Heart left ventricle (tissue), 16 donors: ENCODE results near the gene ARFIP2. TPM values are rescaled to one million over a fixed set of nuclear protein-coding genes. Genes with fewer than 3 reads are reported as not detected.
A peak's percentile ranks its signal among the peaks of the same experiment; 100 is the strongest.

ENCODE experiments used
- ATAC-seq, 4 donors: fragments of 200-7000 bp; cut with Tn5 transposase; one replicate each; pipeline ENCODE4 v1.9.1; 2020 to 2022; ENCODE audit warnings: moderate library complexity in 4 of 4, mild to moderate bottlenecking in 3 of 4, moderate number of reproducible peaks in 1 of 4
- DNase-seq, 5 donors: peaks; one replicate each; pipeline ENCODE4 v3.0.0-alpha.2; 2020
- H3K27ac ChIP-seq, 12 donors: fragments of 200-600 bp; sonication (generic) in 4 of 12; one replicate each; pipeline versions ENCODE4 v1.5.0 to v1.8.0; 2016 to 2022; ENCODE audit warnings: mild to moderate bottlenecking in 2 of 12
- H3K27me3 ChIP-seq, 9 donors: fragments of 200-600 bp; sonication (generic) in 2 of 9; one replicate each; pipeline versions ENCODE4 v1.5.1 to v1.8.0; 2016 to 2022; ENCODE audit warnings: mild to moderate bottlenecking in 3 of 9
- H3K36me3 ChIP-seq, 9 donors: fragments of 200-600 bp; sonication (generic) in 2 of 9; one replicate each; pipeline versions ENCODE4 v1.5.0 to v1.8.0; 2018 to 2022; ENCODE audit warnings: mild to moderate bottlenecking in 2 of 9
- H3K4me1 ChIP-seq, 12 donors: fragments of 200-600 bp; sonication (generic) in 4 of 12; one replicate each; pipeline versions ENCODE4 v1.5.0 to v1.8.0; 2016 to 2022; ENCODE audit warnings: mild to moderate bottlenecking in 3 of 12
- H3K4me3 ChIP-seq, 12 donors: fragments of 200-600 bp; sonication (generic) in 4 of 12; one replicate each; pipeline versions ENCODE4 v1.5.0 to v1.8.0; 2017 to 2022; ENCODE audit warnings: mild to moderate bottlenecking in 9 of 12, moderate library complexity in 4 of 12
- H3K9me3 ChIP-seq, 12 donors: fragments of 200-600 bp; sonication (generic) in 4 of 12; one replicate each; pipeline versions ENCODE4 v1.5.0 to v1.8.0; 2016 to 2022; ENCODE audit warnings: mild to moderate bottlenecking in 1 of 12
- POLR2A ChIP-seq, 2 donors: fragments of 450-650 bp; IDR thresholded peaks; one replicate each; pipeline ENCODE4 v1.6.1; 2017; ENCODE audit warnings: antibody characterized with exemption in 2 of 2, mild to moderate bottlenecking in 2 of 2, moderate library complexity in 2 of 2
- WGBS, 4 donors: extraction: QIAGEN DNeasy Blood & Tissue Kit in 2 of 4; methylation state at CpG; one replicate each; pipeline versions ENCODE4 v1.1.5 to v1.1.7; 2013 to 2018; 5-methylcytosine and 5-hydroxymethylcytosine counted together
- intact Hi-C, 10 donors: fragments of 100-400 bp; cut with DNase I; formaldehyde crosslinking; loops; one replicate each; pipeline versions ENCODE4 v1.11.1 to v1.14.2; 2022
- polyA plus RNA-seq, 2 donors: library from polyadenylated mRNA; stranded (reverse); fragments of 200-250 nt; gene quantifications; one replicate each; pipeline ENCODE4 v1.2.3, GENCODE V29; 2013
- total RNA-seq, 9 donors: library from RNA; depleted of rRNA in 2 of 9; stranded (reverse); fragments of >200 nt in 2 of 9; fragmentation: NEBNext Ultra II Directional in 3 of 9; extraction: Animal tissue kit (Norgen Biotek cat#: 25700) in 3 of 9; gene quantifications; one replicate each; pipeline versions ENCODE4 v1.1.0 to v1.2.4, GENCODE V29; 2016 to 2023
- TF ChIP-seq, protein P1 (sequence below), 12 donors: fragments of 200-600 bp; sonication (generic) in 4 of 12; IDR thresholded peaks; one replicate each; pipeline versions ENCODE4 v1.5.0 to v1.8.0; 2018 to 2022; ENCODE audit warnings: antibody characterized with exemption in 12 of 12, mild to moderate bottlenecking in 5 of 12
- donor health status: ischemic (EF 13 %, LVEDD 7.1; RV severe dilation, severe dysfunction).
- donor health status: healthy with polysubstance abuse.
- donor health status: DM: no; HTN: yes; CAD: no.
- donor health status: DM: no; HTN: no; CAD: no.
- donor health status: ischemic (EF 25% LVEDD 6.9; RV normal size, moderate dysfunction).
- donor health status: ischemic (EF 25% LVEDD 5.7; RV mildly dilated, moderate dysfunction).
- donor health status: healthy.
- donor health status: DM: yes; HTN: yes; CAD: no.
- donor health status: ischemic (EF 35%, LVEDD 5.7; RV mildly dilated, moderate dysfunction).
- donor health status: nonischemic (EF 11% LVEDD 7.7; RV severe dilation, severe dysfunction).
- donor health status: DM: yes; HTN: yes; CAD: no.
- donor health status: PGD.
- donor health status: ischemic (EF 29% LVEDD 5.4; RV normal size, mild dysfunction).
- donor health status: nonischemic (EF 23%, LVEDD 6.1; RV moderate dilation, normal function).

The ARFIP2 gene
- total and polyA plus RNA-seq, 11 donors, result 10.7 to 36.7 (median 18.9) TPM

DNA sequence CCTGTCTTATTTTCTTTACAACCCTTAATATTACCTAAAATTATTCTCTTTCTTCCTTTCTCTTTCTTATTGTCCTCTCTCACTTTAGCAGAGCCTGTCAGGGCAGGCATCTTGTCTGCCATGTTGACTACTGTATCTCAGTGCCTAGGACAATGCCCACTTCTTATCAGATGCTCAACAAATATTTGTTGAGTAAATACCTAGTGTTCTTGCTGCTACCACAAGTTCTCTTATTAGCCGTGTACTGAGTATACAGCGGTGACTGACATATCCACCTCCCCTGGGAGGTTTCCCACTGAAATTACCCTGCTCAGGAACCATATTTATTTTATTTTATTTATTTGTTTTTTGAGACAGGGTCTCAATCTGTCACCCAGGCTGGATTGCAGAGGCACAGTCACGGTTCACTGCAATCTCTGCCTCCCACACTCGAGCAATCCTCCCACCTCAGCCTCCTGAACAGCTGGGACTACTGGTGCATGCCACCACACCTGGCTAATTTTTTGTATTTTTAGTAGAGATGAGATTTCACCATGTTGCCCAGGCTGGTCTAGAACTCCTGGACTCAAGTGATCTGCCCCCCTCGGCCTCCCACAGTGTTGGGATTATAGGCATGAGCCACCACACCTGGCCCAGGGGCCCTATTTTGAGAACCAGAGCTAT, 47.0 kb downstream of the ARFIP2 start:
- H3K36me3 ChIP-seq, result no peaks in the 10 kb centered on the region
- no peak for TF ChIP-seq POLR2A (IDR thresholded peaks at IDR 0.05)
- TF ChIP-seq, protein P1, sequence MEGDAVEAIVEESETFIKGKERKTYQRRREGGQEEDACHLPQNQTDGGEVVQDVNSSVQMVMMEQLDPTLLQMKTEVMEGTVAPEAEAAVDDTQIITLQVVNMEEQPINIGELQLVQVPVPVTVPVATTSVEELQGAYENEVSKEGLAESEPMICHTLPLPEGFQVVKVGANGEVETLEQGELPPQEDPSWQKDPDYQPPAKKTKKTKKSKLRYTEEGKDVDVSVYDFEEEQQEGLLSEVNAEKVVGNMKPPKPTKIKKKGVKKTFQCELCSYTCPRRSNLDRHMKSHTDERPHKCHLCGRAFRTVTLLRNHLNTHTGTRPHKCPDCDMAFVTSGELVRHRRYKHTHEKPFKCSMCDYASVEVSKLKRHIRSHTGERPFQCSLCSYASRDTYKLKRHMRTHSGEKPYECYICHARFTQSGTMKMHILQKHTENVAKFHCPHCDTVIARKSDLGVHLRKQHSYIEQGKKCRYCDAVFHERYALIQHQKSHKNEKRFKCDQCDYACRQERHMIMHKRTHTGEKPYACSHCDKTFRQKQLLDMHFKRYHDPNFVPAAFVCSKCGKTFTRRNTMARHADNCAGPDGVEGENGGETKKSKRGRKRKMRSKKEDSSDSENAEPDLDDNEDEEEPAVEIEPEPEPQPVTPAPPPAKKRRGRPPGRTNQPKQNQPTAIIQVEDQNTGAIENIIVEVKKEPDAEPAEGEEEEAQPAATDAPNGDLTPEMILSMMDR (IDR thresholded peaks at IDR 0.05), result no peak
- intact Hi-C loops, result loop anchor here in 2 of 10 donors (10.0 kb wide), 1 partner anchor 71 kb away; no protein-coding TSS in a partner anchor
- H3K27ac ChIP-seq, result no peak overlapping the region
- no peaks in the 10 kb centered on the region for H3K27me3 ChIP-seq
- peaks cover 0 to 14% (median 0%) of the 10 kb centered on the region in 12 donors for H3K4me1 ChIP-seq
- ATAC-seq (no peak), DNase-seq (no peak)
- H3K9me3 ChIP-seq, result no peaks in the 10 kb centered on the region
- no peak overlapping the region for H3K4me3 ChIP-seq
- WGBS, 4 donors, result 74 to 81% (median 80%) methylated on average over 5 of the region's 5 CpGs

DNA sequence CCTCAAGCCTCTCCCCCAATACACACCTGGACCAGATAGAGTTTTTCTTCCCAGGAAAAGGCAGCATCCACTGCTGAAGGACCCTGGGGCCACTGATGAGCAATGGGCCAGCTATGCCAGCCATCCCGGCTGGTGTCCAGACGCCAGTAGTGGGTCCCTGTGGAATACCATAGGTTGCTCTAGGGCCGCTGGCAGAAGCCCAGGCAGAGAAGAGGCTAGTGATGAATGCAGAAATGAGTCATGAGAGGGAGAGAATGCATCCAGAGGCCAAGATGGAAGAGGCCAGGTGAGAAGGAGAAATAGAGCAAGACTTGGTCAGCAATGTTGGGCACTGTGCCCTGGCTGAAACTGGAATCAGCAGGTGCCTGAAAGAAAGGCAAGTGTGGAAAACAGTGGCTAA, 49.3 kb downstream of the ARFIP2 start:
- Histone ChIP-seq H3K4me1 (no peaks in the 10 kb centered on the region), H3K27ac (no peak overlapping the region), H3K27me3 (no peaks in the 10 kb centered on the region), H3K36me3 (no peaks in the 10 kb centered on the region), H3K9me3 (no peaks in the 10 kb centered on the region), H3K4me3 (no peak overlapping the region)
- WGBS, 4 donors, result 82 to 93% (median 91%) methylated on average over 3 of the region's 3 CpGs
- peak in 1 of 4 donors; percentile 16 for ATAC-seq
- intact Hi-C loops, result loop anchor here in 2 of 10 donors (10.0 kb wide), 1 partner anchor 73 kb away; no protein-coding TSS in a partner anchor
- TF ChIP-seq, protein P1 (IDR thresholded peaks at IDR 0.05), result no peak
- no peak for TF ChIP-seq POLR2A (IDR thresholded peaks at IDR 0.05)
- no peak for DNase-seq

DNA sequence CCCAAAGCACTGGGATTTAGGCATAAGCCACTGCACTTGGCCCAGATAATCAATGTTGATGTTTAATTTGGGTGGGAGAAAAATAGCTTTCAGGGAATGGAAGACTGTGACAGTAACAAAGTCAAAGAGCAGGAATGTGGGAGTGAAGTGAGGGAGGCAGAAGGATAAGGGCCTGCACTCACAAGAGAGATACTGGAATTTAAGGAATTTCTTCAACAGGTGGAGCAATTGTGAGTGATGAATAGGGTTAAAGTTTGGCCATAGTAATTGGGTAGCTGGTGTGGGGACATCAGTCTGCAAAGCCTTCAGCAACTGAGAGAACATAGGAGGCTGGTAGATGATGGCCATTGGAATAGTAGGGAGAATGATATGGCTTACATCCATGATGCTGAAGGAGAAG, 53.6 kb downstream of the ARFIP2 start:
- Histone ChIP-seq H3K27ac (no peak overlapping the region), H3K36me3 (no peaks in the 10 kb centered on the region), H3K9me3 (no peaks in the 10 kb centered on the region), H3K27me3 (peaks cover 0 to 4% (median 0%) of the 10 kb centered on the region in 9 donors), H3K4me3 (no peak overlapping the region), H3K4me1 (no peaks in the 10 kb centered on the region)
- ATAC-seq, result no peak
- intact Hi-C loops, result loop anchor here in 1 of 10 donors (5.0 kb wide), 1 partner anchor 35 kb away; the partner anchor contains the start of gene SMPD1
- no peak for TF ChIP-seq POLR2A (IDR thresholded peaks at IDR 0.05)
- no peak for DNase-seq

Other genes with a start within 250 kb of the ARFIP2 start
- 10 to 100 TPM; 13.1 to 30.3 (median 16.3) TPM for gene FHIP1B, start 246.7 kb downstream of the ARFIP2 start, total RNA-seq
- gene FHIP1B, start 246.7 kb downstream of the ARFIP2 start, polyA plus RNA-seq, result 10 to 100 TPM; 13.7 to 25.4 TPM
- not detected for gene CNGA4, start 242.2 kb downstream of the ARFIP2 start, total RNA-seq
- under 1 TPM; 0.06 to 0.11 TPM for gene CNGA4, start 242.2 kb downstream of the ARFIP2 start, polyA plus RNA-seq
- gene CCKBR, start 221.5 kb downstream of the ARFIP2 start, total RNA-seq, result under 1 TPM in 1 of 9 donors, not detected in 8; 0.14 TPM
- gene CCKBR, start 221.5 kb downstream of the ARFIP2 start, polyA plus RNA-seq, result not detected
- 100 to 1,000 TPM in 4 of 9 donors, 10 to 100 TPM in 5; 40.4 to 155 (median 86.7) TPM for gene CAVIN3, start 160.8 kb downstream of the ARFIP2 start, total RNA-seq
- 100 to 1,000 TPM in 1 of 2 donors, 10 to 100 TPM in 1; 92.8 to 126 TPM for gene CAVIN3, start 160.8 kb downstream of the ARFIP2 start, polyA plus RNA-seq
- gene SMPD1, start 90.9 kb downstream of the ARFIP2 start, total RNA-seq, result 10 to 100 TPM; 53.8 to 92.3 (median 67.8) TPM
- 10 to 100 TPM; 56.2 to 64.9 TPM for gene SMPD1, start 90.9 kb downstream of the ARFIP2 start, polyA plus RNA-seq
- 100 to 1,000 TPM in 2 of 9 donors, 10 to 100 TPM in 7; 50.3 to 101 (median 83.5) TPM for gene APBB1, start 62.2 kb downstream of the ARFIP2 start, total RNA-seq
- gene APBB1, start 62.2 kb downstream of the ARFIP2 start, polyA plus RNA-seq, result 100 to 1,000 TPM in 1 of 2 donors, 10 to 100 TPM in 1; 69.5 to 103 TPM
- gene HPX, start 40.3 kb downstream of the ARFIP2 start, total RNA-seq, result 1 to 10 TPM in 1 of 9 donors, under 1 TPM in 3, not detected in 5; 0.17 to 1.5 (median 0.35) TPM
- under 1 TPM; 0.33 to 0.46 TPM for gene HPX, start 40.3 kb downstream of the ARFIP2 start, polyA plus RNA-seq
- 10 to 100 TPM in 6 of 9 donors, 1 to 10 TPM in 3; 7.7 to 18.8 (median 10.4) TPM for gene TRIM3, start 7.4 kb downstream of the ARFIP2 start, total RNA-seq
- gene TRIM3, start 7.4 kb downstream of the ARFIP2 start, polyA plus RNA-seq, result 10 to 100 TPM in 1 of 2 donors, 1 to 10 TPM in 1; 9.8 to 14.7 TPM
- gene TIMM10B, start 170 bp upstream of the ARFIP2 start, total RNA-seq, result 10 to 100 TPM; 13.2 to 26.9 (median 16.1) TPM
- gene TIMM10B, start 170 bp upstream of the ARFIP2 start, polyA plus RNA-seq, result 10 to 100 TPM in 1 of 2 donors, 1 to 10 TPM in 1; 9.5 to 24.1 TPM
- gene DNHD1, start 15.9 kb upstream of the ARFIP2 start, total RNA-seq, result 1 to 10 TPM; 3.9 to 9.4 (median 5.4) TPM
- 1 to 10 TPM; 2.2 to 6.0 TPM for gene DNHD1, start 15.9 kb upstream of the ARFIP2 start, polyA plus RNA-seq
- 10 to 100 TPM; 11.2 to 23.5 (median 18.0) TPM for gene RRP8, start 122.3 kb upstream of the ARFIP2 start, total RNA-seq
- 10 to 100 TPM; 16.6 to 17.4 TPM for gene RRP8, start 122.3 kb upstream of the ARFIP2 start, polyA plus RNA-seq
- gene ILK, start 122.4 kb upstream of the ARFIP2 start, total RNA-seq, result 100 to 1,000 TPM; 177 to 259 (median 222) TPM
- 100 to 1,000 TPM; 220 to 288 TPM for gene ILK, start 122.4 kb upstream of the ARFIP2 start, polyA plus RNA-seq
- 100 to 1,000 TPM in 4 of 9 donors, 10 to 100 TPM in 5; 42.3 to 153 (median 99.0) TPM for gene TAF10, start 130.9 kb upstream of the ARFIP2 start, total RNA-seq
- gene TAF10, start 130.9 kb upstream of the ARFIP2 start, polyA plus RNA-seq, result 100 to 1,000 TPM in 1 of 2 donors, 10 to 100 TPM in 1; 50.8 to 155 TPM
- 100 to 1,000 TPM in 2 of 9 donors, 10 to 100 TPM in 7; 48.7 to 169 (median 81.2) TPM for gene TPP1, start 138.1 kb upstream of the ARFIP2 start, total RNA-seq
- gene TPP1, start 138.1 kb upstream of the ARFIP2 start, polyA plus RNA-seq, result 10 to 100 TPM; 38.5 to 39.5 TPM
- 10 to 100 TPM in 6 of 9 donors, 1 to 10 TPM in 3; 5.5 to 19.6 (median 11.4) TPM for gene DCHS1, start 174.5 kb upstream of the ARFIP2 start, total RNA-seq
- gene DCHS1, start 174.5 kb upstream of the ARFIP2 start, polyA plus RNA-seq, result 1 to 10 TPM; 3.6 to 6.6 TPM
- gene MRPL17, start 202.0 kb upstream of the ARFIP2 start, total RNA-seq, result 10 to 100 TPM; 31.0 to 58.0 (median 47.7) TPM
- gene MRPL17, start 202.0 kb upstream of the ARFIP2 start, polyA plus RNA-seq, result 10 to 100 TPM; 56.8 to 70.9 TPM